Memory B cell (primary cell): ENCODE results near the gene STIM1.

Experiments
- ATAC-seq: fragments of 150-1000 bp; cut with Tn5 transposase; 2 replicates; pipeline ENCODE4 v1.10.0; 2021; ENCODE audit warnings: low read depth, mild to moderate bottlenecking, moderate library complexity
- DNase-seq, 2 donors: peaks; one replicate each; pipeline ENCODE4 v3.0.0; 2022; ENCODE audit warnings: low spot score in 2 of 2
- H3K27ac Mint-ChIP-seq: one replicate; pipeline ENCODE4 v1.8.0; 2022; ENCODE audit warnings: mild to moderate bottlenecking, moderate library complexity, mixed read lengths
- H3K27me3 Mint-ChIP-seq: one replicate; pipeline ENCODE4 v1.8.0; 2022; ENCODE audit warnings: mixed read lengths
- H3K36me3 Mint-ChIP-seq: one replicate; pipeline ENCODE4 v1.8.0; 2022; ENCODE audit warnings: mild to moderate bottlenecking, mixed read lengths
- H3K4me1 Mint-ChIP-seq: one replicate; pipeline ENCODE4 v1.8.0; 2022; ENCODE audit warnings: mixed read lengths
- H3K4me3 Mint-ChIP-seq: one replicate; pipeline ENCODE4 v1.8.0; 2022; ENCODE audit warnings: mild to moderate bottlenecking, moderate library complexity, mixed read lengths
- H3K9me3 Mint-ChIP-seq: one replicate; pipeline ENCODE4 v1.8.0; 2022; ENCODE audit warnings: mixed read lengths

STIM1 gene

GRCh38 chr11:4061700-4062099 lies 206.2 kb downstream of the STIM1 start:
- ATAC-seq: no peak
- no peak overlapping the region for H3K27ac Mint-ChIP-seq
- H3K9me3 Mint-ChIP-seq: no peaks in the 10 kb centered on the region
- no peak overlapping the region for H3K4me3 Mint-ChIP-seq
- no peak for DNase-seq
- H3K4me1 Mint-ChIP-seq: peaks cover 25% of the 10 kb centered on the region
- H3K27me3 Mint-ChIP-seq: no peaks in the 10 kb centered on the region
- peaks cover 15% of the 10 kb centered on the region for H3K36me3 Mint-ChIP-seq

DNA sequence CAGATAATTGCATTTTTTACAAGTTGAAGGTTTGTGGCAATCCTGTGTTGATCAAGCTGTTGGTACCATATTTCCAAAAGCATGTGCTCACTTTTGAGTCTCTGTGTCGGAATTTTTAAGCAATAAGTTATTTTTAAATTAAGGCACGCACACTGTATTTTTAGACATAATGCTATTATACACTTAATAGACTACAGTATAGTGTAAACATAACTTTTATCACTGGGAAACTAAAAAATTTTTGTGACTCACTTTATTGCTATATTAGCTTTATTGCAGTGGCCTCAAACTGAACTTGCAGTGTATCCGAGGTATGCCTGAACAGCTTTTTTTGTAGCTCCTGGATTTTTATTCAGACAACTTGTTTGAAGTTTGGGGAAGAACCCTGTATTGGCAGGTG lies 207.9 kb downstream of the STIM1 start:
- ATAC-seq (no peak), DNase-seq (no peak)
- Mint-ChIP-seq H3K27ac (no peak overlapping the region), H3K9me3 (no peaks in the 10 kb centered on the region), H3K36me3 (peaks cover 15% of the 10 kb centered on the region), H3K4me3 (no peak overlapping the region), H3K27me3 (no peaks in the 10 kb centered on the region), H3K4me1 (peaks cover 23% of the 10 kb centered on the region)

GRCh38 chr11:4064278-4064955 lies 209.0 kb downstream of the STIM1 start:
- Mint-ChIP-seq H3K36me3 (peaks cover 8% of the 10 kb centered on the region), H3K4me3 (no peak overlapping the region), H3K27ac (peak overlapping the region; percentile 52), H3K27me3 (no peaks in the 10 kb centered on the region), H3K9me3 (no peaks in the 10 kb centered on the region), H3K4me1 (peaks cover 26% of the 10 kb centered on the region)
- no peak for ATAC-seq
- DNase-seq: no peak

GRCh38 chr11:4065086-4065485 lies 209.6 kb downstream of the STIM1 start:
- H3K4me1 Mint-ChIP-seq: peaks cover 26% of the 10 kb centered on the region
- H3K36me3 Mint-ChIP-seq: peaks cover 6% of the 10 kb centered on the region
- H3K27ac Mint-ChIP-seq: peak overlapping the region; percentile 35
- H3K4me3 Mint-ChIP-seq: no peak overlapping the region
- ATAC-seq: no peak
- DNase-seq: no peak
- no peaks in the 10 kb centered on the region for H3K27me3 Mint-ChIP-seq
- H3K9me3 Mint-ChIP-seq: no peaks in the 10 kb centered on the region

DNA sequence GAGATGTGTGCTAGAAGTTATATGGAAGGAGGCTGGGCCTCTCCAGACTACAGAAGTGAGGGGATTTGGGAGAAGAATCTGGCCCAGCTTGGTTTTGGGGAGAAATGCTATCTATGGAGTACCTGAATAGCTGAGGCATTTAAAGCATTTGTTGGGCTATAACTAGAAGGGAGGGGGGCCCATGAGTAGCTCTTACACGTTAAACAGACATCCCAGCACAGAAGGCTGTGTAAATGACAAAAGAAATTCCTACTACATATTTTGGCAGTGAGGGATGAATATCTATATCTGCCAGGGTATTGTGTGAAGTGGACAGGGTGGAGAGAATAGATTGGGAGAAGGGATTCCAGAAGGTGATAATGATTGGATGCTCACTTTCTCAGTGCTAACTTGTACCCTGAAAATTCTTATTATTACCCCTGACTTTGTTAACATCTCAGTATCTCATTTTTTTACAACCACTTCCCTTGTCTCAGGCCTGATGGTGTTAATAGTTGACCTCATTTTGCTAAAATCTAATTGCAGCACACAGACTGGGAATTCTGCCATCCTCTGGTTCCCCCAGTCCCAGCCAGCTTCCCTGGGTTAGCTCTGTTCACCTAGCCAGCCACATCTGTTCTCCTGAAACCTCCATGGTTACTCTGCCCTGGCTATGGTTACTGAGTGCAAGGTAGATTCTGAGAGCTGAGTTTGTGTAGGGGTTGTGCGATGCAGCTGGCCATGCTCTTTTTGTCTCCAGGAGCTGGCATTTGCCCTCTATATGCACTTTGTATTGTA lies 210.3 kb downstream of the STIM1 start:
- ATAC-seq (no peak), DNase-seq (no peak)
- Mint-ChIP-seq H3K4me3 (no peak overlapping the region), H3K36me3 (peaks cover 3% of the 10 kb centered on the region), H3K27me3 (no peaks in the 10 kb centered on the region), H3K27ac (peak overlapping the region; percentile 35), H3K4me1 (peaks cover 26% of the 10 kb centered on the region), H3K9me3 (no peaks in the 10 kb centered on the region)

DNA sequence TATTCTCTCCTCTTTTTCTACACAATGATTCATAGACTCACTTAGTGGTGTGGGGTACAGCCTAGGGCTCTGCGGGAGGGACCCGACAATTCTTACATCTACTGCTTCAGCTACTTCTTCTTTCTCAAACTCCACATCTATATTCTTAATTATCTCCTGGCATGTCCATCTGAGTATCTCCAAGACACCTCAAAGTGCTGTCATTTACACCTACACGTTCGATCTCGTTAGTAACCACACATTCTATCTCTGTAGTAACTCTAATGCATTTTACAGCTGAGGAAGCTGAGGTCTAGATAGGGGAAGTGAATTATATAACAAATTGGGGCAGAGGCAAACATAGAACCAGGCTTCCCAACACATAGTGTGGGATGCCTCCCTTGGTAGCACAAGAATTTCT lies 211.4 kb downstream of the STIM1 start:
- Mint-ChIP-seq H3K4me3 (no peak overlapping the region), H3K4me1 (peaks cover 26% of the 10 kb centered on the region), H3K27me3 (no peaks in the 10 kb centered on the region), H3K27ac (peak overlapping the region; percentile 62), H3K9me3 (no peaks in the 10 kb centered on the region), H3K36me3 (peaks cover 5% of the 10 kb centered on the region)
- peak; percentile 93 for ATAC-seq
- no peak for DNase-seq

DNA sequence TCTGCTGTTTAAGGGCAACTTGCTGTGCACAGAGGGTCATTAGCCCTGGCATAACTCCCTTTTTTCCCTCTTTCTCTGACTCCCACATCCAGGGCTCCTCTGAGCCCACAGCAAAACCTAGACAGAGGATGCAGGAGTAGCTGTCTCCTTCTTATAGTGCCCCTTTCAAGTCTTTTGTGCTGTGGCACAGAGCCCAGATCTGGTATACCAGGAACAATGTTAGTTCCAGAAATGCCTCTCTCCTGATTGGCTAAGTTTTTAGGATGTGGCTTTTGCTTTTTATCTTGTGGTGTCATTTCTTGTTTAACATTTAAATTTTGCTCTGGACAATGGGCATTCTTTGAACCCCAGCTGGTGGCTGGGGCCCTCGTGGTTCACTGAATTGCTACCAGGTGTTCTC lies 213.5 kb downstream of the STIM1 start:
- Mint-ChIP-seq H3K9me3 (no peaks in the 10 kb centered on the region), H3K36me3 (peaks cover 10% of the 10 kb centered on the region), H3K4me3 (no peak overlapping the region), H3K27me3 (no peaks in the 10 kb centered on the region), H3K27ac (peak overlapping the region; percentile 72), H3K4me1 (peaks cover 30% of the 10 kb centered on the region)
- no peak for DNase-seq
- no peak for ATAC-seq

- H3K9me3 Mint-ChIP-seq: no peaks in the 10 kb centered on the region
- H3K4me3 Mint-ChIP-seq: no peak overlapping the region
- H3K27ac Mint-ChIP-seq: peak overlapping the region; percentile 48
- H3K27me3 Mint-ChIP-seq: no peaks in the 10 kb centered on the region
- no peak for ATAC-seq
- peaks cover 15% of the 10 kb centered on the region for H3K36me3 Mint-ChIP-seq
- DNase-seq: no peak
- H3K4me1 Mint-ChIP-seq: peaks cover 25% of the 10 kb centered on the region
These were observed 215.9 kb downstream of the STIM1 start for GRCh38 chr11:4071325-4071724.

DNA sequence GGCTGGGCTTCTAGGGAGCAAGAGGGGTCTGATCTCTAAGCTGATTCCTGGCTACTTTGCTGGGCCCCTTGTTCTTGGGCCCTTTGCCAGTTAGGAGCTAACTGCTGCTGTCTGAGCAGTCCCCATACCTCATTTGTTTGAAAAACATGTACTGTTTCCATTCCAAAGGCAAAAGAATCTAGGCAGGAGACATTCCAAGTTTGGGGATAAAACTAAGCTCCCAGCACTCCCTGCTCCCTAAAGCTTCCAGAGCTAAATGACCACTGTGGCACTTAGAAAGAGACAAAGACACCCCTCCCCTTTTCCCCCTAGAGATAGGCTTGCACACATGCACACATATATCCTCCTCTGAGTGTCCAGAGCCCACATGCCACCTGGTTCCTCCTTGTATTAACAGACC lies 216.4 kb downstream of the STIM1 start:
- no peak for DNase-seq
- H3K36me3 Mint-ChIP-seq: peaks cover 15% of the 10 kb centered on the region
- H3K4me1 Mint-ChIP-seq: peaks cover 19% of the 10 kb centered on the region
- no peaks in the 10 kb centered on the region for H3K27me3 Mint-ChIP-seq
- no peaks in the 10 kb centered on the region for H3K9me3 Mint-ChIP-seq
- no peak for ATAC-seq
- no peak overlapping the region for H3K27ac Mint-ChIP-seq
- H3K4me3 Mint-ChIP-seq: no peak overlapping the region

- ATAC-seq (peak; percentile 92), DNase-seq (peak; percentile 28 to 70)
- Mint-ChIP-seq H3K4me3 (no peak overlapping the region), H3K9me3 (no peaks in the 10 kb centered on the region), H3K27ac (peak overlapping the region; percentile 8), H3K36me3 (peaks cover 15% of the 10 kb centered on the region), H3K27me3 (no peaks in the 10 kb centered on the region), H3K4me1 (peaks cover 14% of the 10 kb centered on the region)
These were observed 217.3 kb downstream of the STIM1 start for GRCh38 chr11:4072668-4073285.

DNA sequence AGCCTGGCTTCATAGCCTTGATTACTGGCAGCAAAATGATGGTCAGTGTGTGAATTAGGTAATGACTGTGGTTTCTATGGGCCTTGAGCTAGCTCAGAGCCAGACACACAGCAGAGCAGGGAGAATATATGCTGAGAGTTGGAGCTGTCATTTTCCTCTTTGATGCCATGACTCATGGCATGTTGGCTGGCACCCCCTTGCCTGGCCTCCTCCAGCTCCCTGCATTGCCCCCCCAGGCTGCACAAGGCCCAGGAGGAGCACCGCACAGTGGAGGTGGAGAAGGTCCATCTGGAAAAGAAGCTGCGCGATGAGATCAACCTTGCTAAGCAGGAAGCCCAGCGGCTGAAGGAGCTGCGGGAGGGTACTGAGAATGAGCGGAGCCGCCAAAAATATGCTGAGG lies 218.8 kb downstream of the STIM1 start:
- no peaks in the 10 kb centered on the region for H3K9me3 Mint-ChIP-seq
- DNase-seq: no peak
- H3K4me1 Mint-ChIP-seq: peaks cover 5% of the 10 kb centered on the region
- H3K4me3 Mint-ChIP-seq: no peak overlapping the region
- ATAC-seq: no peak
- no peaks in the 10 kb centered on the region for H3K27me3 Mint-ChIP-seq
- H3K36me3 Mint-ChIP-seq: peaks cover 14% of the 10 kb centered on the region
- H3K27ac Mint-ChIP-seq: no peak overlapping the region

- no peak for ATAC-seq
- peaks cover 4% of the 10 kb centered on the region for H3K4me1 Mint-ChIP-seq
- H3K27me3 Mint-ChIP-seq: no peaks in the 10 kb centered on the region
- DNase-seq: no peak
- no peak overlapping the region for H3K4me3 Mint-ChIP-seq
- peaks cover 15% of the 10 kb centered on the region for H3K36me3 Mint-ChIP-seq
- peak overlapping the region; percentile 29 for H3K27ac Mint-ChIP-seq
- no peaks in the 10 kb centered on the region for H3K9me3 Mint-ChIP-seq
These were observed 221.3 kb downstream of the STIM1 start for GRCh38 chr11:4076774-4077173.

- Mint-ChIP-seq H3K27me3 (no peaks in the 10 kb centered on the region), H3K36me3 (peaks cover 38% of the 10 kb centered on the region), H3K4me3 (no peak overlapping the region), H3K9me3 (no peaks in the 10 kb centered on the region), H3K27ac (peak overlapping the region; percentile 5), H3K4me1 (peaks cover 10% of the 10 kb centered on the region)
- no peak for DNase-seq
- no peak for ATAC-seq
These were observed 227.7 kb downstream of the STIM1 start for GRCh38 chr11:4083198-4083597.

DNA sequence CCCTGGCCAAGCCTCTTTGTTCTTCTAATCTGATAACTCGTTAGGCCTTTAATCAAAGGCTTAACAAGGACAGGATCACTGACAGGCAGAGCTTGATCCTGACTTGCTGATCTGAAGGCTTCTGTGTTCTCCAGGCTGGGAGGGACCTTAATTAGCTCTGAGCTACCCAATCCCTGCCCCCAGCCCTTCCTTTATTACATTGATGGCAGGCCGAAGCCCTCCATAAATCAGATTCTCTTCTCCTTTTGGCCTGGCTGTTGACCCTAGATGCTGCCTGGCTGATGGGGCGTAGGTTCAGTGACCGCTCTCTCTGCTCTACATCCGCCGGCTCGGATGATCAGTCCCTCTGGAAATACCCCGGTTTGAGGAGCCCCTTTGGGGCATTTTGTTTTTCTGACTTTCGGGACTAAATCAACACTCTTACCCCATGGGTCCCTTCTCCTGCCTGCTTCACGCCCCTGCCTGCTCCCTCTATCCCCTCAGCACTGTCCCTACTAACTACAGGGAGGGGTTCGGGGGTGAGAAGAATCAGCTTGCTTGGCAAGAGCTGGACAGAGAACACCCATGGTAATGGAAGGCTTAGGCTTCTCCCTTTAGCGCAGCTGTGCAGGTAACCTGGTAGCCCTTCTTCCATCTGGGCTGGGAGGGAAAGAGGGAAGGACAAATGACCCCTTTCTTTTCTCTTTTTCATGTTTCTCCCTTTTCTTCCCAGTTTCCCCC lies 229.1 kb downstream of the STIM1 start:
- no peaks in the 10 kb centered on the region for H3K27me3 Mint-ChIP-seq
- H3K9me3 Mint-ChIP-seq: no peaks in the 10 kb centered on the region
- H3K36me3 Mint-ChIP-seq: peaks cover 38% of the 10 kb centered on the region
- ATAC-seq: no peak
- peaks cover 10% of the 10 kb centered on the region for H3K4me1 Mint-ChIP-seq
- H3K27ac Mint-ChIP-seq: peak overlapping the region; percentile 70
- no peak for DNase-seq
- H3K4me3 Mint-ChIP-seq: no peak overlapping the region
